HUDEP-2 (cell line): Measurements from ENCODE around the gene PPP1R13B.

Source experiments
- DNase-seq, 76 experiments: peaks; one replicate each; lab custom pipeline; 2025; ENCODE audit not compliant: unreplicated experiment in 76 of 76; lab: John Stamatoyannopoulos, UW

PPP1R13B gene

GRCh38 chr14:103881268-103882201 lies 34.2 kb upstream of the PPP1R13B start:
- DNase-seq: no peak

- peak in 27 of 76 experiments; percentile 3 to 47 (median 14) for DNase-seq
These were observed 33.2 kb upstream of the PPP1R13B start for GRCh38 chr14:103880348-103881267.

- DNase-seq: no peak
These were observed 32.4 kb upstream of the PPP1R13B start for GRCh38 chr14:103879570-103880347.

GRCh38 chr14:103879118-103879569 lies 31.8 kb upstream of the PPP1R13B start:
- no peak for DNase-seq

GRCh38 chr14:103878180-103878579 lies 30.8 kb upstream of the PPP1R13B start:
- no peak for DNase-seq

GRCh38 chr14:103875010-103875409 lies 27.6 kb upstream of the PPP1R13B start:
- no peak for DNase-seq

GRCh38 chr14:103872481-103873113 lies 25.2 kb upstream of the PPP1R13B start:
- DNase-seq: no peak

- DNase-seq: peak in 54 of 76 experiments; percentile 2 to 76 (median 42)
These were observed 24.5 kb upstream of the PPP1R13B start for GRCh38 chr14:103871596-103872480.

- DNase-seq: no peak
These were observed 23.7 kb upstream of the PPP1R13B start for GRCh38 chr14:103870891-103871595.

- no peak for DNase-seq
These were observed 22.9 kb upstream of the PPP1R13B start for GRCh38 chr14:103870144-103870876.

- DNase-seq: no peak
These were observed 22.2 kb upstream of the PPP1R13B start for GRCh38 chr14:103869406-103870143.

GRCh38 chr14:103868242-103868897 lies 21.0 kb upstream of the PPP1R13B start:
- no peak for DNase-seq

GRCh38 chr14:103867523-103867953 lies 20.2 kb upstream of the PPP1R13B start:
- DNase-seq: no peak

- no peak for DNase-seq
These were observed 19.6 kb upstream of the PPP1R13B start for GRCh38 chr14:103867020-103867419.

- DNase-seq: no peak
These were observed 15.9 kb upstream of the PPP1R13B start for GRCh38 chr14:103863245-103863644.

- no peak for DNase-seq
These were observed 15.0 kb upstream of the PPP1R13B start for GRCh38 chr14:103862393-103862782.
